ENCODE data around the gene CELSR2. TPM values are rescaled to one million over a fixed set of nuclear protein-coding genes. Genes with fewer than 3 reads are reported as not detected.
A peak's percentile ranks its signal among the peaks of the same experiment; 100 is the strongest.

Gene CELSR2
- total RNA-seq, 2 donors from 2014 or later, result 7.3 to 7.5 TPM

DNA sequence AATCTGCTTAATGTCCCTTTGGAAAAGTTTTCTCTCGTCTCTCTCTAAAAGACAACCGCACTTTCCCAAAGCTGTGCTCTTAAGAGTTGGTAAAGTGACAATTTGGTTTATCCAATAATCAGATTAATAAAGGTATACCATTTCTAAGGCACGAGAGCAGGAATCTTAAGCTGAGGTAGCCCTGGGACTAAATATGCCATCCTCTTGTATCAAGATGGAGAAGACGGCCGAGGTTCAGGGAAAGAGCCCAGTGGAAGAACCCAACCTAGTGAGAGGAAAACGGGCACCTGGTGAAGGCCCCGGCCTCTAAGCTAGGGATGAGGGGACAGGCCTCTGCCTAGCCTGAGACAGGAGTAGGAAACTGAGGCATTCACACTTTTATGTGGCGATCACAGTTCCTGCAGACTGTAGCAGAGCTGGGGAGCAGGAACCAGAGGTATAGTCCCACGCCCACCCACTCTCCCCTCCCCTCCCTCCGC lies 36.0 kb upstream of the CELSR2 start:
- TF ChIP-seq, protein P1, sequence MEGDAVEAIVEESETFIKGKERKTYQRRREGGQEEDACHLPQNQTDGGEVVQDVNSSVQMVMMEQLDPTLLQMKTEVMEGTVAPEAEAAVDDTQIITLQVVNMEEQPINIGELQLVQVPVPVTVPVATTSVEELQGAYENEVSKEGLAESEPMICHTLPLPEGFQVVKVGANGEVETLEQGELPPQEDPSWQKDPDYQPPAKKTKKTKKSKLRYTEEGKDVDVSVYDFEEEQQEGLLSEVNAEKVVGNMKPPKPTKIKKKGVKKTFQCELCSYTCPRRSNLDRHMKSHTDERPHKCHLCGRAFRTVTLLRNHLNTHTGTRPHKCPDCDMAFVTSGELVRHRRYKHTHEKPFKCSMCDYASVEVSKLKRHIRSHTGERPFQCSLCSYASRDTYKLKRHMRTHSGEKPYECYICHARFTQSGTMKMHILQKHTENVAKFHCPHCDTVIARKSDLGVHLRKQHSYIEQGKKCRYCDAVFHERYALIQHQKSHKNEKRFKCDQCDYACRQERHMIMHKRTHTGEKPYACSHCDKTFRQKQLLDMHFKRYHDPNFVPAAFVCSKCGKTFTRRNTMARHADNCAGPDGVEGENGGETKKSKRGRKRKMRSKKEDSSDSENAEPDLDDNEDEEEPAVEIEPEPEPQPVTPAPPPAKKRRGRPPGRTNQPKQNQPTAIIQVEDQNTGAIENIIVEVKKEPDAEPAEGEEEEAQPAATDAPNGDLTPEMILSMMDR (IDR thresholded peaks at IDR 0.05), result no peak
- TF ChIP-seq POLR2A (IDR thresholded peaks at IDR 0.05), result no peak
- peaks cover 39% of the 10 kb centered on the region for H3K4me1 ChIP-seq

DNA sequence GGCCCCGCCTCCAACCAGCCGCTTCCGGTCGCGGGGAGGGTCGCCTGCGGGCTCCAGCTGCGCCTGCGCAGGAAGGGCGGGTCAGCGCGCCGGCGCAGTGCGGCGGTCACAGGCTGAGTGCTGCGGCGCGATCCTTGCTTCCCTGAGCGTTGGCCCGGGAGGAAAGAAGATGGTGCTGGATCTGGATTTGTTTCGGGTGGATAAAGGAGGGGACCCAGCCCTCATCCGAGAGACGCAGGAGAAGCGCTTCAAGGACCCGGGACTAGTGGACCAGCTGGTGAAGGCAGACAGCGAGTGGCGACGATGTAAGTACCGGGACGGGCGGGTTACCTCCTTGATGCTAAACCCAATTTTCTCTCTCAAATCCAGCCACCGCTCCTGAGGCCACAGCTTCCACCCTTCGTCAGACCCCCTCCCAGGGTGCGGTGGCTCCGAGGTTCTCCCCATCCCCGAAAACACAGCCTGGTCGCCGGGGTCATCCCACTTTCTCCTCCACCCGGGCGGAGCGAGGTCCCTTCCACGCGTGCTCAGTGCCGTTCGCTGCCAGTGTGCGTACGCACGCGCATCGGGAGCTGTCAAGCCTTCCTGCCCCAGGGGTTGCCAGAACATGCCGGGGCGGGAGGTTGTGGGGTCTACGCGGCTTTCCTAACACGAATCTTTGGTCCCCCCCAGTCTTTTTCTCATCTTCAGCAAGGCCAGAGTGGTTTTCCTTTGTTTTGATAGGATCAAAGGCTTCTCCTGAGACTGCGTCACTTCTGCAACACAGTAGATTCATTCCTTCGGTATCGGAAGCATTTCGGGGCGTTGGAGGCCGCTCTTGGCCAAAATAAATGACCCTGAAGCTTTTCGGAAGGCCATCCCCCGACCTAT lies 35.3 kb upstream of the CELSR2 start, which contains the start of gene SARS1:
TSS of gene SARS1 (plus strand) at position 95 of the 870 bp plus-strand sequence. CDS start at position 170, 75 bp downstream.
- peak within 1 kb of the TSS; percentile 78 to 82 for H3K4me3 ChIP-seq
- H3K4me1 ChIP-seq, result peaks cover 41% of the 10 kb centered on the region
- peak within 1 kb of the TSS; percentile 76 to 91 (median 82) for H3K27ac ChIP-seq
- no peaks in the 10 kb centered on the region for H3K9me3 ChIP-seq
- H3K36me3 ChIP-seq (replicated peaks in 1 of 2; ENCODE audit: insufficient read depth in 1 of 2, low read depth in 2 of 2), result no peaks in the 10 kb centered on the region
- DNase-seq, result peak; percentile 90 to 92 (median 90)
- peak; percentile 63 to 87 (median 81) for TF ChIP-seq POLR2A (IDR thresholded peaks at IDR 0.05)
- TF ChIP-seq, protein P1 (IDR thresholded peaks at IDR 0.05), result no peak
- 0% methylated on average over 14 to 62 of the region's 64 CpGs for WGBS, 2 donors
- intact Hi-C loops (cut with DNase I), result no loop called here
- peak; percentile 94 for ATAC-seq
- no peaks in the 10 kb centered on the region for H3K27me3 ChIP-seq

More for the DNA sequence above, 36.0 kb upstream of the CELSR2 start:
- ATAC-seq, result no peak
- Histone ChIP-seq H3K4me3 (peak overlapping the region in 1 of 2 donors; percentile 82), H3K27ac (peak overlapping the region; percentile 76 to 91 (median 82)), H3K36me3 (replicated peaks in 1 of 2; ENCODE audit: insufficient read depth in 1 of 2, low read depth in 2 of 2) (no peaks in the 10 kb centered on the region), H3K9me3 (no peaks in the 10 kb centered on the region), H3K27me3 (no peaks in the 10 kb centered on the region)
- no peak for DNase-seq
- intact Hi-C loops (cut with DNase I), result no loop called here
- 20 to 24% methylated on average over 9 to 10 of the region's 10 CpGs for WGBS, 2 donors

DNA sequence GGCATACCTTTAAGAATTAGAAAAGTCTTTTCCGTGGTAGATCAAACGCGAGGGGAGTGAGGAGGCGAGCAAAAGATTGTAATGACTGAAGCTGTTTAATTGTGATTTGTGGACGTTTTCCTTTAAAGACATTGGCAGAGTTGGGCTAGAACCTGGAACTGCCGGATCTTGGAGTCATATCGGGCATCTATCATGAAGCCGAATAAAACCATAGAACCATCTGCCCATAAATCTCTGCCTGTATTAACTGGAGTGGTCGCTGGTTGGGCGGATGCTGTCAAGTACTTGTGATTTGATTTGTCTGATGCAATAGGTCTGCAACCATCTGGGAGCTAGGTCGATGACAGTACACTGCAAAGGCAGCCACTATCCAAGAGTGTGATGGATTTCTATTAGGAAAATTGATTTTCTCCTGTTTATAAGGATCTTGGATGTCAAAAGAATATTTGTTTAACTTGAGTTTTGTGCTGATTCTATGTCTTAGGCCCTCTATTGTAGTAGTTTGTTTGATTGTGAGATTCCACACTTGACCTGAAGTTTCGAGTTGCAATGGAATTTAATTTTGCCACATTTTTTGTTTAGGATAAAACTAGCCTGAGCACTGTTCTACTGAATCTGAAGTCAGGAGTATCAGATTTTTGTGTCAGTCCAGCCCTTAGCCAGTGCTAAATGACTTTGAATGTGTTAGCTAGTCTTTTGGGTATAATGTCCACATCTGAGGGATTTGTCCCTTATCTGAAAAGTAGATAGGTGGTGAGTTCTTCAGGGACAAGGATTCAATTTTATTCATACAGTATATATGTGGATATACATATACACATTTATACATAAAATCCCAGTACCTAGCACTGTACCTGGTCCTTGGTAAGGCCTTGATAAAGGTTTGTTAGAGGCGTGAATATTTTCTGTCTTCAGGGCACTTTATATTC lies 34.4 kb upstream of the CELSR2 start:
- DNase-seq, result peak; percentile 34 to 65 (median 60)
- TF ChIP-seq, protein P1 (IDR thresholded peaks at IDR 0.05), result no peak
- TF ChIP-seq POLR2A (IDR thresholded peaks at IDR 0.05), result no peak

DNA sequence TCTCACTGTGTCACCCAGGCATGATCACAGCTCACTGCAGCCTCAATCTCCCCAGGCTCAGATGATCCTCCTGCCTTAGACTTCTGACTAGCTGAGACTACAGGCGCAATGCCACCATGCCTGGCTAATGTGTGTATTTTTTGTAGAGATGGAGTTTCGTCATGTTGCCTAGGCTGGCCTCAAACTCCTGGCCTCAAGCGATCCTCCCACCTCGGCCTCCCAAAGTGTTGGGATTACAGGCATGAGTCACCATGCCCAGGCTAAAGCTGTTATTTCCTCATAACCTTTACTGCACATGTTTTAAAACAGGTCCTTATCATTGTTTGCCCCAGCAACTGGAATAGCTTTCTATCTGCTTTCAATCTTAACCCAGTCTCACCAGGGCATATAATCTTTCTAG lies 32.7 kb upstream of the CELSR2 start:
- Histone ChIP-seq H3K4me3 (no peak overlapping the region), H3K27me3 (no peaks in the 10 kb centered on the region), H3K27ac (peak overlapping the region in 2 of 4 donors; percentile 88 to 91), H3K9me3 (no peaks in the 10 kb centered on the region), H3K4me1 (peaks cover 34% of the 10 kb centered on the region), H3K36me3 (replicated peaks in 1 of 2; ENCODE audit: insufficient read depth in 1 of 2, low read depth in 2 of 2) (no peaks in the 10 kb centered on the region)
- no peak for ATAC-seq
- TF ChIP-seq, protein P1 (IDR thresholded peaks at IDR 0.05), result no peak
- no peak for TF ChIP-seq POLR2A (IDR thresholded peaks at IDR 0.05)
- intact Hi-C loops (cut with DNase I), result no loop called here
- WGBS, 2 donors, result 79 to 92% methylated on average over 4 of the region's 4 CpGs
- DNase-seq, result no peak

More for the DNA sequence above, 34.4 kb upstream of the CELSR2 start:
- H3K9me3 ChIP-seq, result no peaks in the 10 kb centered on the region
- ATAC-seq, result no peak
- H3K4me1 ChIP-seq, result peaks cover 34% of the 10 kb centered on the region
- no peaks in the 10 kb centered on the region for H3K36me3 ChIP-seq (replicated peaks in 1 of 2; ENCODE audit: insufficient read depth in 1 of 2, low read depth in 2 of 2)
- H3K27me3 ChIP-seq, result no peaks in the 10 kb centered on the region
- H3K27ac ChIP-seq, result peak overlapping the region; percentile 76 to 91 (median 82)
- H3K4me3 ChIP-seq, result peak overlapping the region; percentile 78 to 82
- 6 to 9% methylated on average over 9 to 13 of the region's 13 CpGs for WGBS, 2 donors
- intact Hi-C loops (cut with DNase I), result no loop called here
